ENCODE results near the gene PICK1.
"Not testable (repeated sequence)": the region's sequence is repeated elsewhere in the genome, so short reads cannot be mapped to it uniquely, and the experiment has no call there.

Gene PICK1

DNA sequence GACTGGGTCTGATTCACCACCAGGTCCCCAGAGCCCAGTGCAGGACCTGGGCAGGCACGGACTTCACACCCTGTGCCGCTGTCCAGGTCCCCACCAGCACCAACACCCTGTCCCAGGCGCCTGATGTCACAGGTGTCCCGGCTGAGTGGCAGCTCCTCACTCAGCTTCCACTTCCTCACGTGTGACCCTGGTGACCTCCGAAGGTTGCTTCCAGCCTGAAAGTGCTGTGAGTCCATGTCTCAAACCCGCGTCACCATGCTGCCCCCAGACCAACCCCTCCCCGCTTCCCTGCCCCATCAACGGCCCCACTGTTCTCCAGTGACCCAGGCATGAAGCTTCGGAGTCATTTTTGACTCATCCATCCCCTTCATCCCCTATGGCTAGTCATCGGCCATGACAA is 25.7 kb upstream of the PICK1 start:
- no peak for DNase-seq

DNA sequence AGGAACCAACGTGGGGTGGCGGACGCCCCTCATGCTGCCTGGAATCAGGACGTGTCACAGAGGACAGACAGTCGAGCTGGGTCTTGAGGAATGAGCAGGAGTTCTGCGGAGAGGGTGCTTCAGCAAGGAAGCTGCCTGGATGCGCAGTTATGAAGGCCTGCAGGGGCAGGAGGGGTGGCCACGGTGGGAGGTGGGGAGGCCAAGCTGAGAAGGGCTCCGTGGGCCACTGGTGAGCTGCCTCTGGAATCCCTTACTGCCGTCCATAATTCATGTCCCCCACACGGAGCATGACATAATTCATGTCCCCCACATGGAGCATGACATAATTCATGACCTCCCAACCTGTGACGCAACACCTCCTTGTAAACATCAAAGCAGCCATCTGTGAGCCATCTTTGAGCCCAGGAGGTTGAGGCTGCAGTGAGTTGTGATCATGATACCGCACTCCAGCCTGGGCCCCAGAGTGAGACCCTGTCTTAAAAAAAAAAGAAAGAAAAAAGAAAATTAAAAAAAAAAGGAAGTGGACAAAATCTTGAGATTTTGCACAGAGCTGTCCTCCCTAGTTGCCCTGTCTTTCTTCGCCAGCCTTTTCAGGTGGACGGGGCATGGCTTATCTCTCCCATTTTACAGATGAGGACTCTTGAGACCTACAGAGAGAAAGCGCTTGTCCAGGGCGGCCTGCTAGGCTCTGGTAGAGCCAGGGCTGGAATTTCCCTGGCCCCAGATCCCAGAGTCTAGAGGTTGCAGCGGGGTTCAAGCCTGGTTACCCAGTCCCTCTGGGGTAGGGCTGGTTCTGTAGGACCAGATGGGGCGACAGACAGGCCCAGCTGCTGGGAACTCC is 24.3 kb upstream of the PICK1 start:
- DNase-seq: no peak

DNA sequence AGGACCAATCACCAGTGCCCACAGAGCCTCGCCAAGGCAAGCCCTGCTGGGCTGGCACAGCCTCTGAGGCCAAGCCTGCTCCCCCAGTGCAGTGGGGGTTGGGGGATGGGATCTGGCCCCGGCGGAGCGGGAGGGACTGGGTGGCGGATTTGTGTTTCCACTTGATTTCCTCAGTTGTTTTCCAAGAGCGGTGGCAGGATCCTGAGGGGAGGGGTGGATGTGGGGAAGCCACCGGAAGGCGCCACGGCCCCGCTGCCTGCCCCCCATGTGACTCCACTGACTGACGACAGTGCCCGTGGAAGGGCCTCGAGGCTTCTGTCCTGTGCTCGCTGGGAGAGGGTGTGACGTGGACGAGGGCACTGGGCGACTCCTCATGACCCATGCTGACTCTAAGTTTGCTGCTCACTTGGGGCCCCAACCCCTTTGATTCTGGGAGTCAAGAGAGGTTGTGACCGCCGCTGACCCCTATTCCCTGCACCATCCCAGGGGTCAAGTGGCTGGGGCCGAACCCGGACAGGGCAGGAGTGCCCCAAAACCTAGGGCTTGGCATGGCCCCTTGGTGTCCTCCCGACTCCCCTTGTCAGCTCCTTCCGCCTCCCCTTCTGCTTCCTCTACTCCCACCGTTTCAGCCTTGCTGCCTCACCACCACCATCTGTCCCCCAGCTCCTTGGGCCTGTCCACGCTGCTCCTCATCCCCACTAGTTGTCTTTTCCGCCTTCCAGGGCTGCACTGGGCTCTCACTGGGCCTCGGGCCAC is 23.5 kb upstream of the PICK1 start:
- no peak for DNase-seq

DNA sequence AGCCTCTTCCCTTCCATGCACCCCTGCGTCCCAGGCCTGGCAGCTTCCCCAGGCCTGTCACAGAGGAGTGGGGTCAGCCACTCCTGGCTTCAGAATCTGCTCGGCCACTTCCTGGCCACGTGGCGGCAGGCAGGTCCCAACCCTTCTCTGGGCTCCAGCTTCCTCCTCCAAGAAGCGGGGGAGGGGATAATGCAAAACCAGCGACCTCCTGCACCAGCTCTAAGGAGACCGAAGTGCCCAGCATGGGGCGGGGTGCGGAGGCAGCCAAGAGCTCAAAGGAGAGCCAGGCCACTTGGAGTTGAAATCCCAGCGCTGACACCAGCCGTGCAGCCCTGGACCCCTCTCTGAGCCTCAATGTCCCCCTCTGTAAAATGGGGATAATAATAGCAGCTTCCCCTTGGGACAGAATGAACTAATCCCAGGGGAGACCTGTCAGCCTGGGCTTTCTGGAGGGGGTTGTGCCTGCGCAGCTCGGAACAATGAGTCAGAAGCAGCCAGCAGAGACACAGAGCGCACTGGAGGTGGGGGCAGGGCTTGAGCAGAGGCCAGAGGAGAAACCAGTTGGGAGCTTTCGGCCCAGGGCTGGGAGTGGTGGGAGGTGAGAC is 22.8 kb upstream of the PICK1 start:
- DNase-seq: no peak

DNA sequence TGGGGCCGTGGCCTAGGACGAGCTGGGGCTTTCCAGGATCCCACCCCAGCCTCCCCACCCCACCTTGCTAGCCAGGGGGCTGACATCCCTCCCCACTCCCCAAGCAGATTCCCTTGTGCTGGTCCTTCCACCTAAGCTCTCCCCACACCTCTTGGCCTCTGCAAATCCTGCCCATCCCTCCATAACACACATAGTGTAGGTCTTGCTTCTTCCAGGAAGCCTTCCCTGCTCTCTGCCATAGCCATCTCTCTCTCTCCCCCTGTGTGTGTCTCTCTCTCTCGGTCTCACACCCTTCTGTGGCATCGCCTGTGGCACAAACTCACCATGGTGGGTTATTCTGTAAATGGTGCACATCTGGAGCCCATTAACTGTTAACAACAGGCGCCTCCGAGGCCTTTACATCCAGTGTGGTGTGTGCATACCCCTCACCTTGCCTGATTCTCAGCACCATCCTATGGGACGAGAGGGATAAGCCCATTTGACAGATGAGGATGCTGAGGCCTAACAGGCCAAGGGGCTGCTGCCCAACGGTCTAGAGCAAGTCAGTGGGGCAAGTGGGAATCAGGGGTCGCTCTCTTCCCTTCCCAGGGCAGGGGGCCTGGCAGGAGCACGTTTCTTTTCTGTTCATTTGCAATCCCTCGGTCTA is 22.2 kb upstream of the PICK1 start:
- no peak for DNase-seq

DNA sequence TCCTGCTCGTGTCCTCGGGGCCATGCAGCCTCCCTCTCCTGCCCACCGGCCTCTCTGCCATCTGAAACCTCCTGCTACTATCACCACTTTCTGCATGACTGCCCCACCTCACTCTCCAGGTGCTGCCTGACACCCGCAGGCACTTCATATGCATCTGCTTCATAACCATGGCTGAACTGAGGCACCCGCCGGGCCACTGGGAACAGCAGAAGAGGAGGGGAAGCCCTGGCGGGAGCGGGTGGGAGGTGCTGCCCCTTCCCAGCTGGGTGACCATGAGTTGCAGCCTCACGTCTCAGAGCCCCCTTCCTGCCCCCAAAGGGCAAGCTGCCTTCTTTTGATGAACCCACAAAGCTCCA is 21.7 kb upstream of the PICK1 start:
- DNase-seq: no peak

DNA sequence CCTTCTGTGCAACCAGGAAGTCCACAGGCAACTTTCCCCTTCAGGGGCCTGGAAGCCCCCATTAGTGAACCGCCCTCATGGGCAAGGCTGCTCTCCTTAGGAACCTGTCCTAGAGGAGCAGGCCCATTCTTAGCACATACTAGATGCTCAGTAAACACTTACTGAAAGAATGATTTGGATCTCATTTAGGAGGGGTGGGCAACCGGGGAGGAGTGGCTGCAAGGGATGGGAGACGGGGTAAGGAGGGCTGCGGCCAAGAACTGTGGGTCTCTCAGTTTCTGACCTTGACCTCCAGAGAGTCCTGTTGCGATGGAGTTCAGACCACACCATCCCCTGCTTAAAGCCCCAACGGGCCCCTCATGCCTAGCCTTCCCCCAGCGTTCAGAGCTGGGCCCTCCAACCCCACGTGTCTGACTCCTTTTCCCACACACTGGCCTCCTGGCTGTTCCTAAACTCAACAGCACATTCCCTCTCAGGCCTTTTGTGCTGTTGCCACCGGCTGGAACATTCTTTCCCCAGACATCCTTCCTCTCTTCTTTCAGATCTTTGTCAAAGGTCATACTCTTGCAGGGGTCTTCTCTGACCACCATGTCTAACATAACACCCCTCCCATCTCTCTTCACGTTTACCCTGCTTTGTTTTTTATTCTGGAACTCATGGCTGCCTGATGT is 20.7 kb upstream of the PICK1 start:
- DNase-seq: no peak

DNA sequence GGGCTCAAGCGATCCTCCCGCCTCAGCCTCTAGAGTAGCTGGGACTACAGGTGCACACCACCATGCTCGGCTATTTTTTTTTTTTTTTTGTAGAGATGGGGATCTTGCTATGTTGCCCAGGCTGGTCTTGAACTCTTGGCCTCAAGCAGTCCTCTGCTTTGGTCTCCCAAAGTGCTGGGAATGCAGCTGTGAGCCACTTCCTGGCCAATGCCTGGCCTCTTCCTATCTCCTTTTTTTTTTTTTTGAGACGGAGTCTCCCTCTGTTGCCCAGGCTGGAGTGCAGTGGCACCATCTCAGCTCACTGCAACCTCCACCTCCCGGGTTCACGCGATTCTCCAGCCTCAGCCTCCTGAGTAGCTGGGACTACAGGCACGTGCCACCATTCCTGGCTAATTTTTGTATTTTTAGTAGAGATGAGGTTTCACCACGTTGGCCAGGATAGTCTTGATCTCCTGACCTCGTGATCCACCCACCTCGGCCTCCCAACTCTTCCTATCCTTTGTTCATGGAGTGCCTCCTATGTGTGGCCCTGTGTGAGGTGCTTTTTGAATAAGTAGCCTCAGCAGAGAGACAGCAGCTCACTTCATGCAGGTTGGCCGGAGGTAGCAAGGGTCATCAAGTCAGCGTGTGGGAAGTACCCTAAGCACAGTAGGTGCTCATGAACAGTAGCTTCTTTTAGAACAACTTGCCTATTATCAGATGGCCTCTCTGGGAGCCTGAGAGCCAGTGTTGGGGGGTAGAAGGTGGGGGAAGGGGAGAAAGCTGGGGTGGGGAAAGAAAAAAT is 19.6 kb upstream of the PICK1 start:
- DNase-seq: not testable (repeated sequence)

DNA sequence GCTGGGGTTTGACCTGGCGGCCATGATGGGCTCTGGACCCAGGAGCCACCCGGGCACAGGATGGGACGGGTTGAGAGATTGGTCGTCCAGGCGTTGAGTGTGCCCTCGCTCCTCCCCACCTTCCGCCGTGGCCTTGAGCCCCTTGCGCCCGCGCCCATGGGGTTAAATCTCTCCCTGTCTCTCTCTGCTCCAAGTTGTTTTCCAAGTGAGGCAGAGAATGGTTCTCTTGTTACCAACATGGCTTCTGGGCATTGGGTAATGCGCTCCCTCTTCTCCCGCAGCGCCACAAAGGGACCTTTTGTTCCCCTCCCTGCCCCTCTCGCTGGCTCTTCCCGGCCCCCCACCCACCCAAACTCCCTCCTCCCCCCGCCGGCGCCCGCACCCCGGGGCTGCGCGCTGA is 18.8 kb upstream of the PICK1 start:
- DNase-seq: no peak

DNA sequence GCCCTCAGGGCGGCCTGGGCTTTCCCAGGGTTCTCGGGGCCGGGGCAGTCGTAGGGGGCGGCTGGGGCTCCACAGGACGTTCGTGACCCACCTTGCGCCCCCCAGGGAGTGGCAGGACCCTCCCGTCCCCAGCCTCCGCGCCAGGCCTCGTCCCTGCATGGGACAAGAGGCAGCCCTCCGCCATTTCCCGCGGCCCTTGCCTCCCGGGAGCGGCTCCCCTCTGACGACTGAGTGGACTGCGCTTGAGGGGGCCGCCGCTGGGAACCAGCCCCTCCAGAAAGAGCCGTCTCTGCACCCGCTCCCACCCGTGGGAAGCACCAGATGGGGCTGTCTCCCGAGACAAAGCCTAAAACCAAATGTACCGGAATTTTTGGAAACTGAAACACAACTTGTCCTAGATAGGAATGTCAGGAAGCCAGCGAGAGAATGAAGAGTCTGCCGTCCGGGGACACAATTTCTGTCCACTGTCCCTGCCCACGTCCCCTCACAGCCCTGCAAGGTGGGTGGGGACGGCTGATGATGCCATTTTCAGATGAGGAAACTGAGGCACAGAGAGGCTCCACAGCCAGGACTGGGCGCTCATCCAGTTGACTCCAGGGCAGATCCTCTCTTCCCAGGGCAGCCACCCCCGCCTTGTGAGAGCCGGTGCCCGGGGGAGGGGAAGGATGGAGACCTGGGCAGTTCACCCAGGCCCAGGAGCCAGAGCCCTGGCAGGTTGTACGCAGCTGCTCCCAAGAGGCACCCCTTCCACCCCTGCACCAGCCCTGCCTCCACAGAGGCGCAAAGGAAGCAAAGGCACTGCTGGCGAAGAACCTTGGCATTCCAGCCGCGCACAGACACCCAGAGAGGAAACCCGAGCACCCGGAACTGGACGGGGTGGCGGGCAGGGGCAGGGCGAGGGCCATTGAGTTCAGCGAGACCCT is 18.1 kb upstream of the PICK1 start:
- DNase-seq: no peak

DNA sequence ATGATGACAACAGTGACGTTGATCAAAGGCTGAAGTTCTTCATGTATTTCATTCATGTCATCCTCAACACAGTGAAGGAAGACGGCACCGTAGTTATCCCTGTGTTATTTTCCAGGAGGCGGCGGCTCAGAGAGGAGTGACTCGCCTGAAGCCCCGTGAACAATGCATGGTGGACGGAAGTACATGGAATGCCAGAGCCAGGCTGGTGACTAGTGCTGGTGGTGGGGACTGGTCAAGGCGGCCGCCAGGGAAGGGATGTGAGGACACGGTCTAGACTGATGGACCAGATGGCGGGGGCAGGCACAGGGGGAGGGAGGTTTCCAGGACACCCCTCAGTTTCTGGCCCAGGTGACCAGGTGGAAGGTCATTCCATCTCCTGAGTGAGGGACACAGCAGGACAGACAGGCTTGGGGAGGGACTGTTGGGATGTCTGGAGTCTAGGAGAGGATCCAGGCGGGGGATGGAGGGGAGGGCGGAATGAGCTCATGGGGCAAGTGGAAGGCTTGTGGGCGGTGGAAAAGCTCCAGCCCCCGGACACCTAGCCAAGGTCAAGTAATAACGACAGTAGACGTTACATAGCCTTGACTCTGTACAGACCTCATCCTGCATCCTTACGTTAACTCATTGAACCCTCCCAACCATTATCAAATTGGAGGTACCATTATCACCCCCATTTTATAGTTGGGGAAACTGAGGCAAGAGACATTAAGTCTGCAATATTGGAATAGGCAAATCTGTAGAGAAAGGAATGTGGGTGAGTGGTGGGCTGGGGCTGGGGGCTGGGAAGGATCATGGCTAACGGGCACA is 16.0 kb upstream of the PICK1 start:
- DNase-seq: no peak

DNA sequence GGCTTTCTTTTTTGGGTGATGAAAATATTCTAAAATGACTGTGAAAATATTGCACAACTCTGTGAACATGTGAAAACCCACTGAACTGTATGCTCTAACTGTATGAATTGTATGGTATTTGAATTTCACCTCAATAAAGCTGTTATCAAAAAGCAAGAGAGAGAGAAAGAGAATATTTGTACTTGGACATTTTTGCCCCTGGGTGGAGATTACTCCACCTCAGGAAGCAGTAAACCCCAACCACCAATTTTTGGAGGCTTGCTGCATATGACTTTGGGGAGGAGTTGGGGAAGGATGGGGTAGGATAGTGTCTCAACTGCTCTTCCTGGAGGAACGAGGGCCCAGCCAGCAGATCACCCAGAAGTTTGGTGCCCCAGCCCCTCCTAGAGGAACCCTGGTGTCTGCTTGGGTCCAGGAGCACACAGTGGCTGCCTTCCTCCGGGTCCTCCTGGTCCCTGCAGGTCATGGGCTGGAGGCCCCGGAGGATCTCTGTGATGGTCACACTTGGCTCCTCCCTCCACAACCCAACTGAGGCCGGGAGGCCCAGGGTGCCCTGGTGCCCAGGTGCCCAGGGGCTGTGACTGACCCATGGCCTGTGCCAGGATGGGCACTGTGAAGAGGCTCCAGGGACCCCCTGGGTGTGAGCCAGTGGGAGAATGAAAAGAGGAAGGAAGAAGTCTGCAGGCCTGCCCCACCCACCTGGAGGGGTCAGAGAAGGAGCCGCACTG is 15.3 kb upstream of the PICK1 start:
- no peak for DNase-seq

DNA sequence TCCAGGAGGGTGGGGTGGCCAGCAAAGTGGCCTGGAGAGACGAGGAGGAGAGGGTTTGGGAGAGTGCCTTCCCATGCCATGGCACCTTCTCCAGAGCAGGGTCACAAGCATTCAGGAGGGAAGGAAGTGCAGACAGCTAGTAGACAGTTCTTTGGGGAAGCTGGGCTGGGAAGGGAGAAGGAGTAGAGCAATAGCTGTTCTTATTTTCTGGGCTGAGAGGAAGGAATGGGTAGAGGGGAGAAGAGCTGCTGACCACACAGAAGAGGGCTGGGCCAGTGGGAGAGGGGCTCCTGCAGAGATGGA is 14.8 kb upstream of the PICK1 start:
- DNase-seq: no peak

DNA sequence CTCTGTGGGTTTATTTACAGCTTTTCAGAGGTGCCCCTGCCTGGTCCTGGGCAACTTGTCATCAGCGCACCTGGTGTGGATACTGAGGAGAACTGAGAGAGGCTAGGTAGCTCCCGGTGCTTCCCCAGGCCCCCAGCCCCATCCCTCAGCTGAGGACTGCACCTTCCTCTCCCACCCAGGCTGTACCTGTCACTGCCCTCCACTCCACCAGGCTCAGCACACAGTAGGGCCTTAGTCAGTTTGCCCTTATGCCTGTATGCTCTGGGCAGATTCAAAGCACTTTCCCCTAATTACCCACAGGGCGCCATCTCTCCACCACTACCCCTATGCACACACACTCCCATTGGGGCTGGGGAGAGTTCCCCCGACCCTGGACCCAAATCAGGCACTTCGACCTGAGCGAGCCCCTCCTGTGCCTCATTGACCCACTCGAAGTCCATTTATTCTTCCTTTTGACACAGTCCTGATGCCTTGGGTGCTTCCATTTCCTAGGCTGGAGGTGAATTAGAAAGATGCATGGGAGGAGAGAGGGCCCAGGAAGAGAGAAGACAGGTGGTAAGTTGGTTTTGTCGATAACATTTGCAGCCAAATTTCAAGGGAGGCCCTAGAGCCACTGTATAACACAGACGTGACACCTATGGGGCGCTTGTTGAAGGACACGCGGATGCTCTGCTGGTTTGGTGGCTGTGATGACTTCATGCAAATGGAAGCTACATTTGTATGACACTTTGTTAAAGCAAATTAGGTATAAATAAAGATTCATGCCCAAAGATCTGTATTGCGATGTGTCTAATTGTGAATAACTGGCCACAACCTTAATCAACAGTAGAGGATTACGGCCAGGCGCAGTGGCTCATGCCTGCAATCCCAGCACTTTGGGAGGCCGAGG is 13.8 kb upstream of the PICK1 start:
- DNase-seq: no peak

DNA sequence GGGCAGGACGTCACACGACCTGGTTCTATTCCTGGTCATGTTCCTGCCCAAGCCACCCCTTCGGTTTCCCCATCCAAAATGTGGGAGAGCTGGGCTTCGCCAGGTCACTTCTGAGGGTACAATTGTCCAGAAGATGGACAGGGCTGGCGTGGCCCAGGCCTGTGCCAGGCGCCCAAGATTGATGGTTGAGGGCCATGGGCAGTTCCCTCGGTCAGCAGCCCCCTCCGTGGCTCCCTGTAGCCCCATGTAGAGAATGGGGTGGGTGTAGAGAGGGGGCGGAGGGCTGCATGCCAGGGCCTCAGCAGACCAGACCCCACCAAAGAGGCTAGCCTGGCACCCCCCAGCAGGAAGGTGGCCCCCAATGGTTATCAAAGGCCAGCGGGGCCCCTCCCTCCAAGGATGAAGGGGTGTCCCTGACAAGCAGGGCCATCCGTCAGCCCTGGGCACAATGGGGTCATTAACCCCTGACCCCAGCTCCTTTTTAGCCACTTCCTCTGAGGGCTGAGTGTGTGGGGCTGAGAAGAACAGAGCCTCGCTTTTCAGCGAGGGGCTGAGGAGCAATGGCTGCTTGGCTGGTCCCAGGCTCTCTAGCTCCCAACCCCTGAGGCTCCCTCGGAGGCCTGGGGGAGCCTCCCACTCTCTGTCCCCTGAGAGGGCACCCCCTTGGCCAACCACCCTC is 11.0 kb upstream of the PICK1 start:
- no peak for DNase-seq

DNA sequence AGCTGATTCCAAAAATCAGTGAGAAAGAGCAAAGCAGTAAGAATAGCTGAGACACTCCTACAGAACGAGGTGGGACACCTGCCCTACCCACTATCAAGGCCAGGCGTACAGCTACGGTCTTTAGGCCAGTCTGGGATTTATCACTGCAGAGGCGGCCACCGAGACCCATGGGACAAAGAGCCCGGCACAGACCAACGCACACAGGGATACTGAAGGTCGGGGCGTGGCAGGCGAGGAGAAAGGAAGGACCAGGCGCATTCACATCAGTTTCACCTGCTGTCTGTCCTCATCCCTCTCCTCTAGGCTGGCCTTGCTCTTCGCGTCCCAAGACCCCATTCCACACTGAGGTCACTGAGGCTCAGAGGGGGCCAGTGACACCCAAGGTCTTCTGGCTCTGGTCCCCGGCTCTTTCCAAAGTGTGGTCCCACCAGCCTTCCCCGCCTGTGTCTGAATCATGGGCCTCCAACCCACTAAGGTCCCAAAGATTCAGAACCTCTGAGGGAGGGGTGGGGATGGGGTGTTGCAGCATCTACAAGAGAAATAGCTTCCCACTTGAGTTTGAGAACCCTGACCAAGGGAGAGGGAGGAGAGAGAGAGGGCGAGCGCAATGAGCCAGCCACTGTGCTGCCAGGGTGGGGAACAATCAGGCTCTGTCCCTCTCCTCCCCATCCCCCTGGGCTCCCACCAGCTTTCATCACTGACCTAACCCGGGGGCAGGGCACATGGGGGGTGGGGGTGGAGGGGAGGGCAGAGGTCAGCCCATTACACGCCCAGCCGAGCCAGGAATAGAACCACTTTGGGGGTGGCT is 7.2 kb upstream of the PICK1 start:
- DNase-seq: no peak

DNA sequence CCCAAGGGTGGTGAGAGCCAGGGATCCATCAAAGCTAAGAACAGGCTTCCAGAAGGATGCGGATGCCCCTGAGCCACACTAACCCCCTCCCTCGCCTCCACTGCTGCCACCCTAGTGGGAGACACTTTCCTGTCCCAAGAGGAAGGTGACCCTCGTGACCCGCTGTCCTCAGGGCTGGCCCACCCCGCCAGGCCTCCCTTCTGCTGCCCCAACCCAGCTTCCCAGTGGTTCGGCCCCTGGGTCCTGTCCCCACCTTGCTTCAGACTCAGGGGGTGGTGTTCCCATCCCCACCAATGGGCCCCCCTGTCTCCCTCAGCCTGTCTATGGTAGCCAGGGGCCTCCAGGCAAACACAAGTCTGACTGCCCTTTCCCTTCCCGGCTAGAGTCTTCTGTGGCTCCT is 6.5 kb upstream of the PICK1 start:
- no peak for DNase-seq
